ENCODE measurements around the gene SCGN. TPM values are rescaled to one million over a fixed set of nuclear protein-coding genes. Genes with fewer than 3 reads are reported as not detected.

SCGN gene
- 0.39 TPM for polyA plus RNA-seq (2013, experiment 1 of 4)
- polyA plus RNA-seq (2013, experiment 2 of 4): not detected
- polyA plus RNA-seq (2013, experiment 3 of 4): 0.48 TPM
- polyA plus RNA-seq (2013, experiment 4 of 4): 0.24 TPM

GRCh38 chr6:25652007-25652515 lies at the start of gene SCGN:
Gene SCGN (plus strand): TSS chr6:25652215. CDS start chr6:25652404, 189 bp downstream.
- 1 to 2% methylated on average over 35 of the region's 35 CpGs for WGBS, 2 experiments
- no peak within 1 kb of the TSS for H3K27ac ChIP-seq (ENCODE audit: insufficient read depth, low read depth, low read length, poor library complexity, severe bottlenecking)
- H3K27me3 ChIP-seq (ENCODE audit: control insufficient read depth, insufficient read depth, low read length, poor library complexity, severe bottlenecking): peaks cover 61% of the 10 kb centered on the region
- no peaks in the 10 kb centered on the region for H3K36me3 ChIP-seq (ENCODE audit: control insufficient read depth, insufficient read depth, low read length)
- H3K9me3 ChIP-seq (ENCODE audit: control insufficient read depth, low read length): no peaks in the 10 kb centered on the region
- H3K4me3 ChIP-seq (ENCODE audit: insufficient read depth, low read depth, low read length): peak within 1 kb of the TSS; percentile 17
- H3K4me1 ChIP-seq (ENCODE audit: control insufficient read depth, insufficient read depth, low read length): no peaks in the 10 kb centered on the region

- no peak overlapping the region for H3K4me3 ChIP-seq (ENCODE audit: insufficient read depth, low read depth, low read length)
- H3K4me1 ChIP-seq (ENCODE audit: control insufficient read depth, insufficient read depth, low read length): no peaks in the 10 kb centered on the region
- H3K36me3 ChIP-seq (ENCODE audit: control insufficient read depth, insufficient read depth, low read length): no peaks in the 10 kb centered on the region
- H3K27me3 ChIP-seq (ENCODE audit: control insufficient read depth, insufficient read depth, low read length, poor library complexity, severe bottlenecking): no peaks in the 10 kb centered on the region
- WGBS, 2 experiments: no CpG with 5 or more reads among the region's 1 CpG
- H3K27ac ChIP-seq (ENCODE audit: insufficient read depth, low read depth, low read length, poor library complexity, severe bottlenecking): no peak overlapping the region
- no peaks in the 10 kb centered on the region for H3K9me3 ChIP-seq (ENCODE audit: control insufficient read depth, low read length)
Measured at GRCh38 chr6:25602674-25602982, 49.4 kb upstream of the SCGN start.

- Histone ChIP-seq H3K9me3 (ENCODE audit: control insufficient read depth, low read length) (no peaks in the 10 kb centered on the region), H3K36me3 (ENCODE audit: control insufficient read depth, insufficient read depth, low read length) (no peaks in the 10 kb centered on the region), H3K4me1 (ENCODE audit: control insufficient read depth, insufficient read depth, low read length) (no peaks in the 10 kb centered on the region), H3K27me3 (ENCODE audit: control insufficient read depth, insufficient read depth, low read length, poor library complexity, severe bottlenecking) (no peaks in the 10 kb centered on the region), H3K27ac (ENCODE audit: insufficient read depth, low read depth, low read length, poor library complexity, severe bottlenecking) (no peak overlapping the region), H3K4me3 (ENCODE audit: insufficient read depth, low read depth, low read length) (no peak overlapping the region)
- WGBS, 2 experiments: 98 to 100% methylated on average over 1 of the region's 1 CpG
Measured at GRCh38 chr6:25603251-25603650, 48.8 kb upstream of the SCGN start.

- Histone ChIP-seq H3K4me1 (ENCODE audit: control insufficient read depth, insufficient read depth, low read length) (no peaks in the 10 kb centered on the region), H3K27me3 (ENCODE audit: control insufficient read depth, insufficient read depth, low read length, poor library complexity, severe bottlenecking) (no peaks in the 10 kb centered on the region), H3K4me3 (ENCODE audit: insufficient read depth, low read depth, low read length) (no peak overlapping the region), H3K9me3 (ENCODE audit: control insufficient read depth, low read length) (no peaks in the 10 kb centered on the region), H3K27ac (ENCODE audit: insufficient read depth, low read depth, low read length, poor library complexity, severe bottlenecking) (no peak overlapping the region), H3K36me3 (ENCODE audit: control insufficient read depth, insufficient read depth, low read length) (no peaks in the 10 kb centered on the region)
- WGBS, 2 experiments: 89 to 90% methylated on average over 11 of the region's 11 CpGs
Measured at GRCh38 chr6:25606151-25606550, 45.9 kb upstream of the SCGN start.

- H3K9me3 ChIP-seq (ENCODE audit: control insufficient read depth, low read length): no peaks in the 10 kb centered on the region
- H3K27ac ChIP-seq (ENCODE audit: insufficient read depth, low read depth, low read length, poor library complexity, severe bottlenecking): no peak overlapping the region
- H3K4me1 ChIP-seq (ENCODE audit: control insufficient read depth, insufficient read depth, low read length): no peaks in the 10 kb centered on the region
- H3K4me3 ChIP-seq (ENCODE audit: insufficient read depth, low read depth, low read length): no peak overlapping the region
- no peaks in the 10 kb centered on the region for H3K27me3 ChIP-seq (ENCODE audit: control insufficient read depth, insufficient read depth, low read length, poor library complexity, severe bottlenecking)
- 94 to 96% methylated on average over 4 to 5 of the region's 5 CpGs for WGBS, 2 experiments
- no peaks in the 10 kb centered on the region for H3K36me3 ChIP-seq (ENCODE audit: control insufficient read depth, insufficient read depth, low read length)
Measured at GRCh38 chr6:25608558-25609174, 43.3 kb upstream of the SCGN start.

- no peaks in the 10 kb centered on the region for H3K4me1 ChIP-seq (ENCODE audit: control insufficient read depth, insufficient read depth, low read length)
- H3K27ac ChIP-seq (ENCODE audit: insufficient read depth, low read depth, low read length, poor library complexity, severe bottlenecking): no peak overlapping the region
- no peaks in the 10 kb centered on the region for H3K9me3 ChIP-seq (ENCODE audit: control insufficient read depth, low read length)
- H3K4me3 ChIP-seq (ENCODE audit: insufficient read depth, low read depth, low read length): no peak overlapping the region
- no peaks in the 10 kb centered on the region for H3K27me3 ChIP-seq (ENCODE audit: control insufficient read depth, insufficient read depth, low read length, poor library complexity, severe bottlenecking)
- WGBS, 2 experiments: 85 to 94% methylated on average over 3 of the region's 3 CpGs
- H3K36me3 ChIP-seq (ENCODE audit: control insufficient read depth, insufficient read depth, low read length): no peaks in the 10 kb centered on the region
Measured at GRCh38 chr6:25612666-25613065, 39.3 kb upstream of the SCGN start.

- no CpG with 5 or more reads among the region's 1 CpG for WGBS, 2 experiments
- Histone ChIP-seq H3K9me3 (ENCODE audit: control insufficient read depth, low read length) (no peaks in the 10 kb centered on the region), H3K27me3 (ENCODE audit: control insufficient read depth, insufficient read depth, low read length, poor library complexity, severe bottlenecking) (no peaks in the 10 kb centered on the region), H3K36me3 (ENCODE audit: control insufficient read depth, insufficient read depth, low read length) (no peaks in the 10 kb centered on the region), H3K4me3 (ENCODE audit: insufficient read depth, low read depth, low read length) (no peak overlapping the region), H3K27ac (ENCODE audit: insufficient read depth, low read depth, low read length, poor library complexity, severe bottlenecking) (no peak overlapping the region), H3K4me1 (ENCODE audit: control insufficient read depth, insufficient read depth, low read length) (no peaks in the 10 kb centered on the region)
Measured at GRCh38 chr6:25613415-25613814, 38.6 kb upstream of the SCGN start.

- Histone ChIP-seq H3K27me3 (ENCODE audit: control insufficient read depth, insufficient read depth, low read length, poor library complexity, severe bottlenecking) (no peaks in the 10 kb centered on the region), H3K9me3 (ENCODE audit: control insufficient read depth, low read length) (no peaks in the 10 kb centered on the region), H3K4me1 (ENCODE audit: control insufficient read depth, insufficient read depth, low read length) (no peaks in the 10 kb centered on the region), H3K36me3 (ENCODE audit: control insufficient read depth, insufficient read depth, low read length) (no peaks in the 10 kb centered on the region), H3K27ac (ENCODE audit: insufficient read depth, low read depth, low read length, poor library complexity, severe bottlenecking) (no peak overlapping the region), H3K4me3 (ENCODE audit: insufficient read depth, low read depth, low read length) (no peak overlapping the region)
- WGBS, 2 experiments: 90 to 92% methylated on average over 3 to 4 of the region's 4 CpGs
Measured at GRCh38 chr6:25614052-25614451, 38.0 kb upstream of the SCGN start.

- WGBS, 2 experiments: 93 to 100% methylated on average over 1 of the region's 1 CpG
- Histone ChIP-seq H3K4me1 (ENCODE audit: control insufficient read depth, insufficient read depth, low read length) (no peaks in the 10 kb centered on the region), H3K4me3 (ENCODE audit: insufficient read depth, low read depth, low read length) (no peak overlapping the region), H3K27me3 (ENCODE audit: control insufficient read depth, insufficient read depth, low read length, poor library complexity, severe bottlenecking) (no peaks in the 10 kb centered on the region), H3K36me3 (ENCODE audit: control insufficient read depth, insufficient read depth, low read length) (no peaks in the 10 kb centered on the region), H3K27ac (ENCODE audit: insufficient read depth, low read depth, low read length, poor library complexity, severe bottlenecking) (no peak overlapping the region), H3K9me3 (ENCODE audit: control insufficient read depth, low read length) (no peaks in the 10 kb centered on the region)
Measured at GRCh38 chr6:25615471-25615870, 36.5 kb upstream of the SCGN start.

- Histone ChIP-seq H3K9me3 (ENCODE audit: control insufficient read depth, low read length) (no peaks in the 10 kb centered on the region), H3K27me3 (ENCODE audit: control insufficient read depth, insufficient read depth, low read length, poor library complexity, severe bottlenecking) (no peaks in the 10 kb centered on the region), H3K36me3 (ENCODE audit: control insufficient read depth, insufficient read depth, low read length) (no peaks in the 10 kb centered on the region), H3K4me1 (ENCODE audit: control insufficient read depth, insufficient read depth, low read length) (no peaks in the 10 kb centered on the region), H3K4me3 (ENCODE audit: insufficient read depth, low read depth, low read length) (no peak overlapping the region), H3K27ac (ENCODE audit: insufficient read depth, low read depth, low read length, poor library complexity, severe bottlenecking) (no peak overlapping the region)
- 88 to 90% methylated on average over 1 of the region's 2 CpGs for WGBS, 2 experiments
Measured at GRCh38 chr6:25617997-25618396, 34.0 kb upstream of the SCGN start.

Measured in ectodermal cell (in vitro differentiated cells).